Measurements from ENCODE around the gene EXOC3L4. TPM values are rescaled to one million over a fixed set of nuclear protein-coding genes. Genes with fewer than 3 reads are reported as not detected.

EXOC3L4 gene
- total RNA-seq, 4 donors from 2014 or later, result 0.64 to 0.75 TPM; not detected in 2

- no peak for DNase-seq (ENCODE audit: low spot score in 2 of 2)
- 66 to 73% methylated on average over 20 to 22 of the region's 22 CpGs for whole genome bisulfite sequencing, 2 donors
- no peak overlapping the region for H3K4me3 ChIP-seq (ENCODE audit: low read depth, poor library complexity, severe bottlenecking)
- TF ChIP-seq POLR2A (IDR thresholded peaks at IDR 0.05) (no peak), CTCF (IDR thresholded peaks at IDR 0.05) (no peak)
- intact Hi-C loops (cut with DNase I; ENCODE audit: low total_unique reads), result no loop called here
Measured at GRCh38 chr14:103068351-103069073, 26.0 kb upstream of the EXOC3L4 start.

- H3K4me3 ChIP-seq (ENCODE audit: low read depth, poor library complexity, severe bottlenecking), result no peak overlapping the region
- DNase-seq (ENCODE audit: low spot score in 2 of 2), result no peak
- WGBS, 2 donors, result 92 to 93% methylated on average over 8 of the region's 8 CpGs
- intact Hi-C loops (cut with DNase I; ENCODE audit: low total_unique reads), result no loop called here
- no peak for TF ChIP-seq CTCF (IDR thresholded peaks at IDR 0.05)
- no peak for TF ChIP-seq POLR2A (IDR thresholded peaks at IDR 0.05)
Measured at GRCh38 chr14:103070263-103070885, 24.2 kb upstream of the EXOC3L4 start.

GRCh38 chr14:103070971-103071542, 23.5 kb upstream of the EXOC3L4 start:
- TF ChIP-seq CTCF (IDR thresholded peaks at IDR 0.05) (no peak), POLR2A (IDR thresholded peaks at IDR 0.05) (no peak)
- WGBS, 2 donors, result 63 to 73% methylated on average over 16 to 21 of the region's 21 CpGs
- no peak for DNase-seq (ENCODE audit: low spot score in 2 of 2)
- H3K4me3 ChIP-seq (ENCODE audit: low read depth, poor library complexity, severe bottlenecking), result no peak overlapping the region
- intact Hi-C loops (cut with DNase I; ENCODE audit: low total_unique reads), result no loop called here

- DNase-seq (ENCODE audit: low spot score in 2 of 2), result no peak
- intact Hi-C loops (cut with DNase I; ENCODE audit: low total_unique reads), result no loop called here
- TF ChIP-seq POLR2A (IDR thresholded peaks at IDR 0.05) (no peak), CTCF (IDR thresholded peaks at IDR 0.05) (no peak)
- WGBS, 2 donors, result 64 to 65% methylated on average over 22 to 27 of the region's 32 CpGs
- no peak overlapping the region for H3K4me3 ChIP-seq (ENCODE audit: low read depth, poor library complexity, severe bottlenecking)
Measured at GRCh38 chr14:103071544-103072251, 22.8 kb upstream of the EXOC3L4 start.

GRCh38 chr14:103072595-103073366, 21.7 kb upstream of the EXOC3L4 start:
- 75 to 78% methylated on average over 20 to 21 of the region's 21 CpGs for WGBS, 2 donors
- DNase-seq (ENCODE audit: low spot score in 2 of 2), result no peak
- intact Hi-C loops (cut with DNase I; ENCODE audit: low total_unique reads), result no loop called here
- TF ChIP-seq CTCF (IDR thresholded peaks at IDR 0.05) (no peak), POLR2A (IDR thresholded peaks at IDR 0.05) (no peak)
- no peak overlapping the region for H3K4me3 ChIP-seq (ENCODE audit: low read depth, poor library complexity, severe bottlenecking)

All from lower leg skin (tissue), 4 donors.